K562 (cell line): ENCODE measurements around the gene MCCC1. TPM values are rescaled to one million over a fixed set of nuclear protein-coding genes. Genes with fewer than 3 reads are reported as not detected.
A peak's percentile ranks its signal among the peaks of the same experiment; 100 is the strongest.

Experiments
- ATAC-seq: fragments of 200-7000 bp; cut with Tn5 transposase; 3 replicates; pipeline ENCODE4 v1.9.1; 2020; ENCODE audit warnings: moderate library complexity
- BruUV-seq: library from RNA; stranded (reverse); fragments of 400-500 nt; replicated peaks from 2 replicates; lab custom pipeline; 2021; lab: Mats Ljungman, UMichigan
- CTCF ChIA-PET: fragments of 300-600 bp; formaldehyde crosslinking; extraction: SDS; loops from one replicate; lab custom pipeline; 2021; ENCODE audit warnings: low intra/inter-chr PET ratio; lab: Yijun Ruan, JAX
- POLR2A ChIA-PET: fragments of 300-600, 350-650 bp; sonication (Branson Sonifier 250); formaldehyde crosslinking; extraction: SDS; loops from one replicate; lab custom pipeline; 2021; ENCODE audit warnings: antibody characterized with exemption, inconsistent platforms; lab: Yijun Ruan, JAX
- DNase-seq, 4 experiments: peaks; one replicate each; pipeline versions ENCODE4 v3.0.0 to v3.0.0-alpha.2; 2011 to 2018; ENCODE audit warnings: low spot score in 3 of 4, mixed read lengths in 3 of 4; ENCODE audit errors: extremely low read depth in 1 of 4
- FAIRE-seq: peaks from 2 replicates; lab custom pipeline; 2011; peaks lifted over from hg19 to GRCh38; lab: Jason Lieb, UNC
- H2AFZ ChIP-seq: 2 replicates; pipeline ENCODE4 v1.6.0; 2011; ENCODE audit warnings: low read depth, low read length, control low read depth, inconsistent platforms
- H3K27ac ChIP-seq: fragments of 200-600 bp; 3 replicates; pipeline ENCODE4 v1.8.0; 2011; ENCODE audit warnings: low read depth, mild to moderate bottlenecking, control low read depth, inconsistent platforms, low read length, moderate library complexity, mixed read lengths; ENCODE audit errors: extremely low read depth
- H3K27me3 ChIP-seq, 2 experiments: fragments of 300-600 bp in 1 of 2; 2 replicates in 1 of 2; 3 replicates in 1 of 2; pipeline versions ENCODE4 v1.6.0 to v1.8.0; 2011; ENCODE audit warnings: inconsistent platforms in 2 of 2, low read length in 2 of 2, mild to moderate bottlenecking in 1 of 2, mixed read lengths in 1 of 2, moderate library complexity in 1 of 2; ENCODE audit not compliant: control insufficient read depth in 2 of 2, insufficient read depth in 2 of 2
- H3K36me3 ChIP-seq: fragments of 300-600 bp; 3 replicates; pipeline ENCODE4 v1.8.0; 2011; ENCODE audit warnings: mild to moderate bottlenecking, low read length, inconsistent platforms; ENCODE audit not compliant: control insufficient read depth, insufficient read depth
- H3K4me1 ChIP-seq, 2 experiments: fragments of 200-600 bp in 1 of 2; replicated peaks in 1 of 2; 2 replicates in 1 of 2; 3 replicates in 1 of 2; pipeline versions ENCODE4 v1.5.1 to v1.8.0; 2011; ENCODE audit warnings: inconsistent platforms in 2 of 2, low read length in 2 of 2, mild to moderate bottlenecking in 1 of 2, mixed read lengths in 1 of 2, moderate library complexity in 1 of 2; ENCODE audit not compliant: control insufficient read depth in 2 of 2, insufficient read depth in 2 of 2
- H3K4me2 ChIP-seq: 2 replicates; pipeline ENCODE4 v1.6.1; 2011; ENCODE audit warnings: low read length, control low read depth, inconsistent platforms, mixed read lengths; ENCODE audit not compliant: insufficient read depth
- H3K4me3 ChIP-seq: fragments of 200-600 bp; sonication (generic), shearing (Covaris generic); 2 replicates; pipeline ENCODE4 v1.5.1; 2016; ENCODE audit warnings: control low read depth, inconsistent platforms
- H3K79me2 ChIP-seq: fragments of 200-600 bp; 3 replicates; pipeline ENCODE4 v1.8.0; 2011; ENCODE audit warnings: low read length, inconsistent platforms; ENCODE audit not compliant: control insufficient read depth, insufficient read depth
- H3K9ac ChIP-seq, 2 experiments: 2 replicates each; pipeline versions ENCODE4 v1.6.0 to v1.6.1; 2011; ENCODE audit warnings: low read depth in 2 of 2, low read length in 2 of 2, control low read depth in 1 of 2, inconsistent platforms in 1 of 2, mild to moderate bottlenecking in 1 of 2, mixed read lengths in 1 of 2; ENCODE audit not compliant: insufficient read depth in 1 of 2
- H3K9me1 ChIP-seq: one replicate; pipeline ENCODE4 v1.6.0; 2011; ENCODE audit warnings: inconsistent platforms, mild to moderate bottlenecking, low read length, moderate library complexity; ENCODE audit not compliant: control insufficient read depth, insufficient read depth
- H3K9me3 ChIP-seq: replicated peaks from 2 replicates; pipeline ENCODE4 v1.5.1; 2011; ENCODE audit warnings: low read depth, low read length, inconsistent platforms; ENCODE audit not compliant: control insufficient read depth, insufficient read depth
- H4K20me1 ChIP-seq: replicated peaks from 2 replicates; pipeline ENCODE4 v1.6.1; 2011; ENCODE audit warnings: low read length, inconsistent platforms, mixed read lengths; ENCODE audit not compliant: control insufficient read depth, insufficient read depth
- DMBX1 ChIP-seq: fragments of 250-450 bp; sonication (Bioruptor Pico); IDR thresholded peaks from 2 replicates; pipeline ENCODE4 v1.8.0; 2022; ENCODE audit warnings: inconsistent platforms, mild to moderate bottlenecking, moderate library complexity, borderline replicate concordance
- EP400 ChIP-seq: fragments of 450-650 bp; IDR thresholded peaks from 2 replicates; pipeline ENCODE4 v1.6.1; 2017; ENCODE audit warnings: antibody characterized with exemption, mild to moderate bottlenecking, moderate library complexity
- NR2C1 ChIP-seq, 2 experiments: fragments of 450-650 bp; IDR thresholded peaks; 2 replicates each; pipeline ENCODE4 v1.6.1; 2017; ENCODE audit warnings: mild to moderate bottlenecking in 2 of 2, antibody characterized with exemption in 1 of 2, inconsistent platforms in 1 of 2, missing compliant biosample characterization in 1 of 2, missing genetic modification characterization in 1 of 2
- SNRNP70 ChIP-seq: fragments of 200-400 bp; formaldehyde crosslinking; optimal IDR thresholded peaks from 2 replicates; pipeline ENCODE3; 2017; ENCODE audit warnings: low read depth, low read length
- SPI1 ChIP-seq: IDR thresholded peaks from 2 replicates; pipeline ENCODE4 v1.6.1; 2011; ENCODE audit warnings: low read depth, low read length, control low read depth, borderline replicate concordance
- WGBS: fragments of 100-300 bp; shearing (Covaris generic); methylation state at CpG from one replicate; pipeline ENCODE4 v1.1.6; 2016; ENCODE audit warnings: low coverage, mixed read lengths; ENCODE audit not compliant: insufficient coverage; ENCODE audit errors: missing lambda C conversion rate; 5-methylcytosine and 5-hydroxymethylcytosine counted together
- in situ Hi-C: fragments of 300-500 bp; cut with MboI; formaldehyde crosslinking; loops from 4 replicates; pipeline ENCODE4 v1.15.0; 2018; ENCODE audit warnings: inconsistent platforms, mixed read lengths
- intact Hi-C: fragments of 100-400 bp; cut with micrococcal nuclease; formaldehyde crosslinking; loops from 2 replicates; pipeline ENCODE4 v1.14.2; 2022
- polyA plus RNA-seq, 8 experiments: library from polyadenylated mRNA; depleted of rRNA in 4 of 8; stranded (reverse) in 5 of 8; unstranded in 3 of 8; fragments of >200 nt; fragmentation: Nextera tagmentation in 2 of 8; fragmentation: Illumina TruSeq in 1 of 8; extraction: Ambion mirVana in 2 of 8; extraction: Trizol in 1 of 8; gene quantifications; 2 replicates each; pipeline versions ENCODE4 v1.2.1 to v1.2.3, GENCODE V29; 2011 to 2014; ENCODE audit warnings: inconsistent platforms in 1 of 8, missing spikeins in 1 of 8
- total RNA-seq, 7 experiments: library from RNA; depleted of rRNA in 6 of 7; stranded (reverse); fragments of >200 nt in 6 of 7; fragmentation: Illumina TruSeq in 2 of 7; extraction: Trizol in 2 of 7; gene quantifications; 2 replicates each; pipeline versions ENCODE4 v1.2.1 to v1.2.3, GENCODE V29; 2011 to 2021; ENCODE audit warnings: low replicate concordance in 1 of 7
- TF ChIP-seq, protein P1 (sequence below): sonication (generic); formaldehyde crosslinking; IDR thresholded peaks from 2 replicates; pipeline ENCODE4 v1.8.0; 2022; ENCODE audit warnings: mild to moderate bottlenecking, missing genetic modification reagents

The MCCC1 gene
- total and polyA plus RNA-seq, 9 of the 15 experiments (the other 6 are each of a cell fraction or from before 2014, with no cell fraction given): 13.7 to 26.9 (median 23.0) TPM

DNA sequence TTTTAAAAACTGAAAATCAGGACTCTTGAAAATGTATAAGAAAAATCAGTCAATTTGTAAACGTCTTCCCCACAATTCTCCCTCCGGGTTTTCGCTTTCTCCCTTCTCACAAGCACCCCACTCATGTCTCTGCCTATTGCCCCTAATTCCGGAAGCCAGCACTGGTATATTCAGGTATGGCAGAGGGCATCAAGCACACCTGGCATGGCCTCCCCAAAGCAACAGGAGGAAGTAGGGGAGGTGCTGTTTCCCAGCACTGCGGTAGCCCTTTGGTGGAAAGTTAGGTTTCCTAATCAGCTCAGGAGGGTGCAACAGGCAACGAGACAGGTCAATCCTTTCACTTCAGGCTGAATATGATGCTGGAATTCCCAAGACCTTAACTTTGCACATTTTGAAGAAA is 33.1 kb upstream of the MCCC1 start:
- H3K27ac ChIP-seq: no peak overlapping the region
- no peak overlapping the region for H3K4me3 ChIP-seq
- FAIRE-seq: no peak
- no peaks in the 10 kb centered on the region for H3K79me2 ChIP-seq
- H3K4me2 ChIP-seq: no peak overlapping the region
- in situ Hi-C loops (loop anchor here (25.0 kb wide), 1 partner anchor 630 kb away; no protein-coding TSS in a partner anchor), intact Hi-C loops (no loop called here)
- ChIA-PET POLR2A (no interaction called here), CTCF (no interaction called here)
- H3K9me3 ChIP-seq: peaks cover 2% of the 10 kb centered on the region; the same call in 1 of the 2 replicates
- H3K36me3 ChIP-seq: no peaks in the 10 kb centered on the region
- WGBS: 12% methylated on average over 6 of the region's 6 CpGs
- H3K9me1 ChIP-seq: no peaks in the 10 kb centered on the region
- H3K9ac ChIP-seq: no peak overlapping the region
- no peak for ATAC-seq
- TF ChIP-seq DMBX1 (CRISPR knock-in tag): no peak
- TF ChIP-seq EP400: no peak
- TF ChIP-seq NR2C1 (IDR thresholded peaks at IDR 0.05): no peak
- no peak for TF ChIP-seq NR2C1 (tag; IDR thresholded peaks at IDR 0.05)
- TF ChIP-seq SNRNP70: no peak
- H3K4me1 ChIP-seq: no peaks in the 10 kb centered on the region
- no peaks in the 10 kb centered on the region for H4K20me1 ChIP-seq
- BruUV-seq: no TSS peak
- H2AFZ ChIP-seq: no peak overlapping the region
- H3K27me3 ChIP-seq: peaks cover 22 to 33% of the 10 kb centered on the region in 2 experiments
- DNase-seq: no peak

DNA sequence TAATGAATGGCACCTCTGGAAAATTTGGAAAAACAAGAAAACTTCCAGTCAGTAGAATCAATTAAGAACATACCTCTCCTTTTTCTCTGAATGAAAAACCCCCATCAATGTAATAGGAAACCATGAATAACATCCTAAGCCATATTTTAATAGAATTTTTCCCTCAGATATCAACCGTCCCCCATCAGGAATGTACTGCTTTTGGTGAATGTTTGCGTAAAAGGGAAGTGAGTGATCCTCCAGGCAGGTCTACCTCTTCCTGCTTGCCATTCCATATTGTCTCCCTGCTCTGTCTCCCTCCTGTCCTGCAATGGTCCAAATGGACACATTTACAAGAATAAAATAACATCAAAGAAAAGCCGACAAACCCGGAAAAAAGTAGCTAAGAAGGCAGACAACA is 32.4 kb upstream of the MCCC1 start:
- Histone ChIP-seq H3K9me1 (no peaks in the 10 kb centered on the region), H2AFZ (no peak overlapping the region), H3K9me3 (peaks cover 2% of the 10 kb centered on the region; the same call in 1 of the 2 replicates), H3K27ac (no peak overlapping the region), H3K27me3 (peaks cover 22 to 33% of the 10 kb centered on the region in 2 experiments), H4K20me1 (no peaks in the 10 kb centered on the region), H3K4me2 (no peak overlapping the region), H3K4me1 (no peaks in the 10 kb centered on the region), H3K79me2 (no peaks in the 10 kb centered on the region), H3K9ac (no peak overlapping the region), H3K36me3 (no peaks in the 10 kb centered on the region), H3K4me3 (no peak overlapping the region)
- ATAC-seq: no peak
- no peak for FAIRE-seq
- intact Hi-C loops: no loop called here
- ChIA-PET CTCF (no interaction called here), POLR2A (no interaction called here)
- WGBS: 18% methylated on average over 4 of the region's 4 CpGs
- BruUV-seq: no TSS peak
- no peak for DNase-seq
- TF ChIP-seq, protein P1, sequence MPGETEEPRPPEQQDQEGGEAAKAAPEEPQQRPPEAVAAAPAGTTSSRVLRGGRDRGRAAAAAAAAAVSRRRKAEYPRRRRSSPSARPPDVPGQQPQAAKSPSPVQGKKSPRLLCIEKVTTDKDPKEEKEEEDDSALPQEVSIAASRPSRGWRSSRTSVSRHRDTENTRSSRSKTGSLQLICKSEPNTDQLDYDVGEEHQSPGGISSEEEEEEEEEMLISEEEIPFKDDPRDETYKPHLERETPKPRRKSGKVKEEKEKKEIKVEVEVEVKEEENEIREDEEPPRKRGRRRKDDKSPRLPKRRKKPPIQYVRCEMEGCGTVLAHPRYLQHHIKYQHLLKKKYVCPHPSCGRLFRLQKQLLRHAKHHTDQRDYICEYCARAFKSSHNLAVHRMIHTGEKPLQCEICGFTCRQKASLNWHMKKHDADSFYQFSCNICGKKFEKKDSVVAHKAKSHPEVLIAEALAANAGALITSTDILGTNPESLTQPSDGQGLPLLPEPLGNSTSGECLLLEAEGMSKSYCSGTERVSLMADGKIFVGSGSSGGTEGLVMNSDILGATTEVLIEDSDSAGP: no peak
- peak; percentile 46; the same call in 1 of the 2 replicates for TF ChIP-seq SPI1
- in situ Hi-C loops: loop anchor here (25.0 kb wide), 1 partner anchor 631 kb away; no protein-coding TSS in a partner anchor
